ENCODE data around the gene DPYSL5. TPM values are rescaled to one million over a fixed set of nuclear protein-coding genes. Genes with fewer than 3 reads are reported as not detected.

Gene DPYSL5
- total RNA-seq, 4 donors from 2014 or later: 0.40 to 2.4 TPM; not detected in 2

- TF ChIP-seq CTCF (IDR thresholded peaks at IDR 0.05): no peak
- no peak for TF ChIP-seq EP300 (IDR thresholded peaks at IDR 0.05)
- TF ChIP-seq POLR2AphosphoS5 (IDR thresholded peaks at IDR 0.05): no peak
- no peak for TF ChIP-seq POLR2A (IDR thresholded peaks at IDR 0.05)
- H3K9me3 ChIP-seq: peaks cover 0 to under 1% (median 0%) of the 10 kb centered on the region in 3 donors
Observed at GRCh38 chr2:26901326-26902183, 53.6 kb downstream of the DPYSL5 start.

GRCh38 chr2:26903676-26904075 lies 55.7 kb downstream of the DPYSL5 start:
- Histone ChIP-seq H3K4me3 (no peak overlapping the region), H3K9me3 (no peaks in the 10 kb centered on the region), H3K27me3 (peaks cover 14% of the 10 kb centered on the region), H3K27ac (no peak overlapping the region), H3K36me3 (no peaks in the 10 kb centered on the region), H3K4me1 (no peaks in the 10 kb centered on the region)
- no peak for TF ChIP-seq EP300 (IDR thresholded peaks at IDR 0.05)
- no peak for TF ChIP-seq POLR2AphosphoS5 (IDR thresholded peaks at IDR 0.05)
- TF ChIP-seq CTCF (IDR thresholded peaks at IDR 0.05): no peak
- TF ChIP-seq POLR2A (IDR thresholded peaks at IDR 0.05): no peak
- no peak for ATAC-seq
- 82 to 93% methylated on average over 2 to 5 of the region's 5 CpGs for WGBS, 2 donors (ENCODE audit: low coverage in 1 of 2)

More at GRCh38 chr2:26901326-26902183, 53.6 kb downstream of the DPYSL5 start:
- WGBS, 2 donors (ENCODE audit: low coverage in 1 of 2): 47 to 51% methylated on average over 5 to 20 of the region's 23 CpGs
- no peaks in the 10 kb centered on the region for H3K4me1 ChIP-seq
- no peak overlapping the region for H3K27ac ChIP-seq
- H3K27me3 ChIP-seq: peaks cover 2% of the 10 kb centered on the region
- no peak overlapping the region for H3K4me3 ChIP-seq
- no peaks in the 10 kb centered on the region for H3K36me3 ChIP-seq
- no peak for ATAC-seq

- H3K27me3 ChIP-seq: peaks cover 14% of the 10 kb centered on the region
Observed at GRCh38 chr2:26904839-26905238, 56.9 kb downstream of the DPYSL5 start.

GRCh38 chr2:26905341-26906198 lies 57.6 kb downstream of the DPYSL5 start:
- ATAC-seq: no peak
- H3K36me3 ChIP-seq: no peaks in the 10 kb centered on the region
- WGBS, 2 donors (ENCODE audit: low coverage in 1 of 2): 90 to 94% methylated on average over 8 of the region's 12 CpGs
- no peak overlapping the region for H3K4me3 ChIP-seq
- no peak overlapping the region for H3K27ac ChIP-seq
- peaks cover 14% of the 10 kb centered on the region for H3K27me3 ChIP-seq
- no peaks in the 10 kb centered on the region for H3K9me3 ChIP-seq
- TF ChIP-seq EP300 (IDR thresholded peaks at IDR 0.05) (no peak), POLR2A (IDR thresholded peaks at IDR 0.05) (no peak), CTCF (IDR thresholded peaks at IDR 0.05) (no peak), POLR2AphosphoS5 (IDR thresholded peaks at IDR 0.05) (no peak)
- H3K4me1 ChIP-seq: no peaks in the 10 kb centered on the region

More at GRCh38 chr2:26904839-26905238, 56.9 kb downstream of the DPYSL5 start:
- no peak for ATAC-seq
- WGBS, 2 donors (ENCODE audit: low coverage in 1 of 2): 80% methylated on average over 2 of the region's 2 CpGs; no CpG with 5 or more reads in 1 of the 2 donors
- no peaks in the 10 kb centered on the region for H3K9me3 ChIP-seq
- no peaks in the 10 kb centered on the region for H3K4me1 ChIP-seq
- no peak overlapping the region for H3K4me3 ChIP-seq
- H3K36me3 ChIP-seq: no peaks in the 10 kb centered on the region
- H3K27ac ChIP-seq: no peak overlapping the region
- TF ChIP-seq CTCF (IDR thresholded peaks at IDR 0.05) (no peak), POLR2A (IDR thresholded peaks at IDR 0.05) (no peak), EP300 (IDR thresholded peaks at IDR 0.05) (no peak), POLR2AphosphoS5 (IDR thresholded peaks at IDR 0.05) (no peak)
